DND-41 (cell line): ENCODE results near the gene C1orf21.

Experiments
- CTCF ChIP-seq: IDR thresholded peaks from 2 replicates; pipeline ENCODE4 v1.5.1; 2012; ENCODE audit warnings: borderline replicate concordance, low read length, moderate library complexity, mild to moderate bottlenecking; ENCODE audit not compliant: poor library complexity, severe bottlenecking; ENCODE audit errors: extremely low read depth
- EZH2 ChIP-seq: IDR thresholded peaks from 3 replicates; pipeline ENCODE4 v1.6.1; 2012; ENCODE audit warnings: borderline replicate concordance, low read depth, mild to moderate bottlenecking, moderate library complexity, low read length, inconsistent platforms; ENCODE audit not compliant: severe bottlenecking

- TF ChIP-seq CTCF (no peak), EZH2 (no peak)
These were observed 145.4 kb downstream of the C1orf21 start for GRCh38 chr1:184532199-184532598.
